Measurements from ENCODE around the gene MGAT3.

DNA sequence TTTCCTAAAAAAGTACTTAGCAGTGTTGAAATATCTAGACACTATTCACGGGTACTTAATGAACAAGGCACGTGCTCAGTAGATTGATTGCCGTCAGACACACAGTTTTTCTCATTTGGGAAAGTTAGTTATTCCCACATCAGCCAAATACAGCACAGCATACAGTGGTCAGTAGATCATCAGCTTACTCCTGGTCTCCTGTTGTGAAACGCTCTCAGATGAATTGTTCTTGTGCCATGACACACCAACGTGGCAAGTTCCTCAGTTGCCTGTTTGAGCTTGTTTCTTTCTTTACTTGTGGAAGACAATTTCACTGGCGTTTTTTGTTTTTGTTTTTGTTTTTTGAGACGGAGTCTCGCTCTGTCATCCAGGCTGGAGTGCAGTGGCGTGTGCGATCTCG is 48.6 kb upstream of the MGAT3 start:
- TF ChIP-seq MXI1 (IDR thresholded peaks at IDR 0.05; ENCODE audit: low read depth, low read length) = no peak
- TF ChIP-seq, protein P1, sequence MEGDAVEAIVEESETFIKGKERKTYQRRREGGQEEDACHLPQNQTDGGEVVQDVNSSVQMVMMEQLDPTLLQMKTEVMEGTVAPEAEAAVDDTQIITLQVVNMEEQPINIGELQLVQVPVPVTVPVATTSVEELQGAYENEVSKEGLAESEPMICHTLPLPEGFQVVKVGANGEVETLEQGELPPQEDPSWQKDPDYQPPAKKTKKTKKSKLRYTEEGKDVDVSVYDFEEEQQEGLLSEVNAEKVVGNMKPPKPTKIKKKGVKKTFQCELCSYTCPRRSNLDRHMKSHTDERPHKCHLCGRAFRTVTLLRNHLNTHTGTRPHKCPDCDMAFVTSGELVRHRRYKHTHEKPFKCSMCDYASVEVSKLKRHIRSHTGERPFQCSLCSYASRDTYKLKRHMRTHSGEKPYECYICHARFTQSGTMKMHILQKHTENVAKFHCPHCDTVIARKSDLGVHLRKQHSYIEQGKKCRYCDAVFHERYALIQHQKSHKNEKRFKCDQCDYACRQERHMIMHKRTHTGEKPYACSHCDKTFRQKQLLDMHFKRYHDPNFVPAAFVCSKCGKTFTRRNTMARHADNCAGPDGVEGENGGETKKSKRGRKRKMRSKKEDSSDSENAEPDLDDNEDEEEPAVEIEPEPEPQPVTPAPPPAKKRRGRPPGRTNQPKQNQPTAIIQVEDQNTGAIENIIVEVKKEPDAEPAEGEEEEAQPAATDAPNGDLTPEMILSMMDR (IDR thresholded peaks at IDR 0.05) = no peak
- no peak for TF ChIP-seq RXRA (IDR thresholded peaks at IDR 0.05; ENCODE audit: borderline replicate concordance, low read depth)
- TF ChIP-seq GATA2 (CRISPR knock-in tag; IDR thresholded peaks at IDR 0.05) = no peak
- TF ChIP-seq POLR2AphosphoS5 (IDR thresholded peaks at IDR 0.05; ENCODE audit: low read depth, low read length) = no peak
- TF ChIP-seq EZH2phosphoT487 (IDR thresholded peaks at IDR 0.05; ENCODE audit: borderline replicate concordance, low read depth) = no peak
- TF ChIP-seq EP300 (IDR thresholded peaks at IDR 0.05; ENCODE audit: borderline replicate concordance in 1 of 2, low read depth in 1 of 2, low read length in 1 of 2) = no peak
- TF ChIP-seq, protein P2, sequence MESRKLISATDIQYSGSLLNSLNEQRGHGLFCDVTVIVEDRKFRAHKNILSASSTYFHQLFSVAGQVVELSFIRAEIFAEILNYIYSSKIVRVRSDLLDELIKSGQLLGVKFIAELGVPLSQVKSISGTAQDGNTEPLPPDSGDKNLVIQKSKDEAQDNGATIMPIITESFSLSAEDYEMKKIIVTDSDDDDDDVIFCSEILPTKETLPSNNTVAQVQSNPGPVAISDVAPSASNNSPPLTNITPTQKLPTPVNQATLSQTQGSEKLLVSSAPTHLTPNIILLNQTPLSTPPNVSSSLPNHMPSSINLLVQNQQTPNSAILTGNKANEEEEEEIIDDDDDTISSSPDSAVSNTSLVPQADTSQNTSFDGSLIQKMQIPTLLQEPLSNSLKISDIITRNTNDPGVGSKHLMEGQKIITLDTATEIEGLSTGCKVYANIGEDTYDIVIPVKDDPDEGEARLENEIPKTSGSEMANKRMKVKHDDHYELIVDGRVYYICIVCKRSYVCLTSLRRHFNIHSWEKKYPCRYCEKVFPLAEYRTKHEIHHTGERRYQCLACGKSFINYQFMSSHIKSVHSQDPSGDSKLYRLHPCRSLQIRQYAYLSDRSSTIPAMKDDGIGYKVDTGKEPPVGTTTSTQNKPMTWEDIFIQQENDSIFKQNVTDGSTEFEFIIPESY (IDR thresholded peaks at IDR 0.05; ENCODE audit: borderline replicate concordance, low read depth) = no peak
- TF ChIP-seq, protein P3, sequence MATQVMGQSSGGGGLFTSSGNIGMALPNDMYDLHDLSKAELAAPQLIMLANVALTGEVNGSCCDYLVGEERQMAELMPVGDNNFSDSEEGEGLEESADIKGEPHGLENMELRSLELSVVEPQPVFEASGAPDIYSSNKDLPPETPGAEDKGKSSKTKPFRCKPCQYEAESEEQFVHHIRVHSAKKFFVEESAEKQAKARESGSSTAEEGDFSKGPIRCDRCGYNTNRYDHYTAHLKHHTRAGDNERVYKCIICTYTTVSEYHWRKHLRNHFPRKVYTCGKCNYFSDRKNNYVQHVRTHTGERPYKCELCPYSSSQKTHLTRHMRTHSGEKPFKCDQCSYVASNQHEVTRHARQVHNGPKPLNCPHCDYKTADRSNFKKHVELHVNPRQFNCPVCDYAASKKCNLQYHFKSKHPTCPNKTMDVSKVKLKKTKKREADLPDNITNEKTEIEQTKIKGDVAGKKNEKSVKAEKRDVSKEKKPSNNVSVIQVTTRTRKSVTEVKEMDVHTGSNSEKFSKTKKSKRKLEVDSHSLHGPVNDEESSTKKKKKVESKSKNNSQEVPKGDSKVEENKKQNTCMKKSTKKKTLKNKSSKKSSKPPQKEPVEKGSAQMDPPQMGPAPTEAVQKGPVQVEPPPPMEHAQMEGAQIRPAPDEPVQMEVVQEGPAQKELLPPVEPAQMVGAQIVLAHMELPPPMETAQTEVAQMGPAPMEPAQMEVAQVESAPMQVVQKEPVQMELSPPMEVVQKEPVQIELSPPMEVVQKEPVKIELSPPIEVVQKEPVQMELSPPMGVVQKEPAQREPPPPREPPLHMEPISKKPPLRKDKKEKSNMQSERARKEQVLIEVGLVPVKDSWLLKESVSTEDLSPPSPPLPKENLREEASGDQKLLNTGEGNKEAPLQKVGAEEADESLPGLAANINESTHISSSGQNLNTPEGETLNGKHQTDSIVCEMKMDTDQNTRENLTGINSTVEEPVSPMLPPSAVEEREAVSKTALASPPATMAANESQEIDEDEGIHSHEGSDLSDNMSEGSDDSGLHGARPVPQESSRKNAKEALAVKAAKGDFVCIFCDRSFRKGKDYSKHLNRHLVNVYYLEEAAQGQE (IDR thresholded peaks at IDR 0.05; ENCODE audit: low read depth, low read length) = no peak
- no peak for TF ChIP-seq TCF12 (IDR thresholded peaks at IDR 0.05)
- no peak for TF ChIP-seq RAD21 (IDR thresholded peaks at IDR 0.05; ENCODE audit: low read length)
- no peak for TF ChIP-seq SMC3 (IDR thresholded peaks at IDR 0.05; ENCODE audit: low read depth, low read length)
- TF ChIP-seq, protein P4, sequence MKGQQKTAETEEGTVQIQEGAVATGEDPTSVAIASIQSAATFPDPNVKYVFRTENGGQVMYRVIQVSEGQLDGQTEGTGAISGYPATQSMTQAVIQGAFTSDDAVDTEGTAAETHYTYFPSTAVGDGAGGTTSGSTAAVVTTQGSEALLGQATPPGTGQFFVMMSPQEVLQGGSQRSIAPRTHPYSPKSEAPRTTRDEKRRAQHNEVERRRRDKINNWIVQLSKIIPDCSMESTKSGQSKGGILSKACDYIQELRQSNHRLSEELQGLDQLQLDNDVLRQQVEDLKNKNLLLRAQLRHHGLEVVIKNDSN (IDR thresholded peaks at IDR 0.05; ENCODE audit: borderline replicate concordance, low read depth) = no peak
- TF ChIP-seq NRF1 (IDR thresholded peaks at IDR 0.05; ENCODE audit: low read depth, low read length) = no peak

All from SK-N-SH (cell line).